GM06990 (cell line): Measurements from ENCODE around the gene USP20.
A peak's percentile ranks its signal among the peaks of the same experiment; 100 is the strongest.

Source experiments
- DNase-seq: peaks from one replicate; pipeline ENCODE4 v3.0.0-alpha.2; 2011; ENCODE audit not compliant: insufficient read length; ENCODE audit errors: extremely low read depth
- H3K27me3 ChIP-seq: replicated peaks from 2 replicates; pipeline ENCODE4 v1.6.0; 2011; ENCODE audit warnings: low read length; ENCODE audit not compliant: control insufficient read depth, insufficient read depth
- H3K36me3 ChIP-seq: 2 replicates; pipeline ENCODE4 v1.5.1; 2011; ENCODE audit warnings: low read length; ENCODE audit not compliant: control insufficient read depth, insufficient read depth
- H3K4me3 ChIP-seq: replicated peaks from 2 replicates; pipeline ENCODE4 v1.5.1; 2011; ENCODE audit warnings: low read depth, mild to moderate bottlenecking, control low read depth, low read length
- TF ChIP-seq, protein P1 (sequence below): IDR thresholded peaks from 2 replicates; pipeline ENCODE4 v1.5.1; 2011; ENCODE audit warnings: low read length, control low read depth, mild to moderate bottlenecking, inconsistent platforms; ENCODE audit not compliant: insufficient read depth, poor library complexity, severe bottlenecking

Gene USP20

DNA sequence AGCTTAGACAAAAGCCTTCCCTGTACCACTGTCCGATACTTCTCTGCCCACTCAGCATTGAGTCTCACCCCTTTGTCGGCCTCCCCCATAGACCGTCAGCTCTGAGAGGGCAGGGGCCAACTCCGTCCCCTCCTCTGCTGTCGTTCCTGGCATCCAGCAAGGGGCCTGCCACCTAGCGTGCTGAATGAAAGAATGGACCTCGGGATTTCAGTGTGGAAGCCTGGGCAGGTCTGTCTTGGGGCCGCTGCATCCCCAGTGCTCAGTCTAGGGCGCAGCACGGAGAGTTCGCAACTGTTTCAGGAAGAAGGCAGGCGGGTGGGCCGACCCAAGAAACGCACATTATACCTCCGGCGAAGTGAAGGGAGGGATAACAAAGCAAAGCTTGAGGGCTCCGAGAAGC lies 33.8 kb upstream of the USP20 start:
- Histone ChIP-seq H3K36me3 (no peaks in the 10 kb centered on the region), H3K4me3 (no peak overlapping the region), H3K27me3 (no peaks in the 10 kb centered on the region)
- DNase-seq: no peak
- TF ChIP-seq, protein P1, sequence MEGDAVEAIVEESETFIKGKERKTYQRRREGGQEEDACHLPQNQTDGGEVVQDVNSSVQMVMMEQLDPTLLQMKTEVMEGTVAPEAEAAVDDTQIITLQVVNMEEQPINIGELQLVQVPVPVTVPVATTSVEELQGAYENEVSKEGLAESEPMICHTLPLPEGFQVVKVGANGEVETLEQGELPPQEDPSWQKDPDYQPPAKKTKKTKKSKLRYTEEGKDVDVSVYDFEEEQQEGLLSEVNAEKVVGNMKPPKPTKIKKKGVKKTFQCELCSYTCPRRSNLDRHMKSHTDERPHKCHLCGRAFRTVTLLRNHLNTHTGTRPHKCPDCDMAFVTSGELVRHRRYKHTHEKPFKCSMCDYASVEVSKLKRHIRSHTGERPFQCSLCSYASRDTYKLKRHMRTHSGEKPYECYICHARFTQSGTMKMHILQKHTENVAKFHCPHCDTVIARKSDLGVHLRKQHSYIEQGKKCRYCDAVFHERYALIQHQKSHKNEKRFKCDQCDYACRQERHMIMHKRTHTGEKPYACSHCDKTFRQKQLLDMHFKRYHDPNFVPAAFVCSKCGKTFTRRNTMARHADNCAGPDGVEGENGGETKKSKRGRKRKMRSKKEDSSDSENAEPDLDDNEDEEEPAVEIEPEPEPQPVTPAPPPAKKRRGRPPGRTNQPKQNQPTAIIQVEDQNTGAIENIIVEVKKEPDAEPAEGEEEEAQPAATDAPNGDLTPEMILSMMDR: no peak

DNA sequence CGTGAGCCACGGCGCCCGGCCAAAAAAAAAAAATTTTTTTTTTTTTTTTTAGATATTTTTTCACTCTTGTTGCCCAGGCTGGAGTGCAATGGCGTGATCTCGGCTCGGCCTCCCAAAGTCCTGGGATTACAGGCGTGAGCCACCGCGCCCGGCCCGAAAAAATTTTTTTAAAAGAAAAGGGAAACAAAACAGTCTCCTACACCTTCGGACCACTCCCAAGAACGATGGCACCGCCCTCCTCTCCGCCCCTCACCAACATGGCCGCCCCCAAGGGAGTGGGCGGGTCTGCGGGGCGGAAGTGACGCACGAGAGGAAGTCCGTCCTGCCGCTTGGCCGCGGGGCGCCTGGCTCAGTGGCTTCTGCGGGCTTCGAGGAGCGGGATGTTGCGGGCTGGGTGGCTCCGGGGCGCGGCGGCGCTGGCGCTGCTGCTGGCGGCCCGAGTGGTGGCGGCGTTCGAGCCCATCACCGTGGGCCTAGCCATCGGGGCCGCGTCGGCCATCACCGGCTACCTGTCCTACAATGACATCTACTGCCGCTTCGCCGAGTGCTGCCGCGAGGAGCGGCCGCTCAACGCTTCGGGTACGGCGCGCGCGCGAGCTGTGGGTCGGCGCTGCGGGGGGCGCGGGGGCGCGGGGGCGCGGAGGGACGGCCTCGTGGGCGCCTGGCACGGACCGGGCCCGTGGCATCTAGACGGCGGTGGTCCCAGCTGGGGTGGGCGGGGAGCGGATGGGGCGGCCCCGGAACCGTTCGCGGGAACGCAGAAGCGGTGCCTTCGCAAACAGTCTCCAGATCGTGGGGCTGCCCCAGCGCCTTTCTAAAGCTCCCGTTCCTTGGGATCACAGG lies 32.2 kb upstream of the USP20 start, which contains the start of gene TOR1B:
TSS of gene TOR1B (plus strand) at position 352 of the 843 bp plus-strand sequence. CDS start at position 381, 29 bp downstream.
- peaks cover 5% of the 10 kb centered on the region; the same call in 1 of the 2 replicates for H3K36me3 ChIP-seq
- peak; percentile 93 for DNase-seq
- TF ChIP-seq, protein P1: no peak
- H3K4me3 ChIP-seq: peak within 1 kb of the TSS; percentile 68
- H3K27me3 ChIP-seq: no peaks in the 10 kb centered on the region

GRCh38 chr9:129803676-129804060 lies 31.6 kb upstream of the USP20 start:
- TF ChIP-seq, protein P1: no peak
- Histone ChIP-seq H3K36me3 (peaks cover 5% of the 10 kb centered on the region; the same call in 1 of the 2 replicates), H3K4me3 (peak overlapping the region; percentile 68), H3K27me3 (no peaks in the 10 kb centered on the region)
- no peak for DNase-seq

DNA sequence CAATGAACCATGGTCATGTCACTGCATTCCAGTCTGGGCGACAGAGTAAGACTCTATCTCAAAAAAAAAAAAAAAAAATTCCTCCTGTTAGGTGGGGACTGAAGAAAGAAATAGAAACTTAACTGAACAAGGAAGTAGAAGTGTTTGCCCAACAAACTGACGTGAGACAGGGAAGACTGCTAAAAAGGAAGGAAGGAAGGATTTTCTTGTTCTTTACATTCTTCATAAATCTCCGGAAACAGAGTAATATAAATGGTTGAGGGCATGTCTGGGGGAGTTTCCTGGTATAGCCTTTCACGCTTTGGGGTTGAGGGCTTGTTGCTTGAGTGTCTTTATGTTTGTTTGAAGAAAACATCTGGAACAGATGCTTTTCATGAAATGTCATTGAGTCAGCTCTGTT lies 29.2 kb upstream of the USP20 start:
- TF ChIP-seq, protein P1: no peak
- Histone ChIP-seq H3K36me3 (peaks cover 9% of the 10 kb centered on the region), H3K27me3 (no peaks in the 10 kb centered on the region), H3K4me3 (no peak overlapping the region)
- DNase-seq: no peak

DNA sequence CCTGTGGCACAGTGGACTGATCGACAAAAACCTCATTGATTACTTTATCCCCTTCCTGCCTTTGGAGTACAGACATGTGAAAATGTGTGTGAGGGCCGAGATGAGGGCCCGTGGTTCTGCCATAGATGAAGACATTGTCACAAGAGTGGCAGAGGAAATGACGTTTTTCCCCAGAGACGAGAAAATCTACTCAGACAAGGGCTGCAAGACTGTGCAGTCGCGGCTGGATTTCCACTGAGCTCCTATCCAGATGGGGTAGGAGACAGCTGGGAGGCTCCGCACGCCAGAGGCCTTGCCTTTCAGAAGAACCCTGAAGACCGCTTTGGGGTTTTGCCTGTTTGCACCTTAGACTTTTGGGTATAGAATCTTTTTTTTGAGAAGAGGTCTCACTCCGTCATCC lies 25.9 kb upstream of the USP20 start:
- H3K4me3 ChIP-seq: no peak overlapping the region
- no peaks in the 10 kb centered on the region for H3K27me3 ChIP-seq
- peaks cover 15% of the 10 kb centered on the region for H3K36me3 ChIP-seq
- TF ChIP-seq, protein P1: no peak
- DNase-seq: no peak

DNA sequence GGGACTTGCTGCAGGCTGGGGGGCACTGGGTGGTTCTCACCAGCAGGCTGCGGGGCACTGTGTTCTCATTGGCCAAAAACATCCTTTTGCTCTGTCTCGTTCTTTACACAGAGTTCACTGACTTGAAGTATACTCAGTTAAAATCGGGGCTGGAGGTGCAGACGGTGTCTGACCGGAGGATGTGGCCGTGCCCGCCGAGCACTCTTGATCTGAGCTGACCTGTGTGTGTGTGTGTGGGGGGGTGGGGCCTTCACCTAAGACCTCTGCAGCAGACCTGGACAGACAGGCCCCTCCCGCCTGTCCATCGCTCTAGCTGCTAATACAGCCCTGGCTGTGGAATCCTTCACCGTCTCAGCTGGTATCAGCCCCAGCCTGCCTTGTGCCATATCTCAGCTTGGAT lies 25.1 kb upstream of the USP20 start:
- TF ChIP-seq, protein P1: no peak
- no peak for DNase-seq
- Histone ChIP-seq H3K27me3 (no peaks in the 10 kb centered on the region), H3K4me3 (no peak overlapping the region), H3K36me3 (peaks cover 18% of the 10 kb centered on the region)
